Naive thymus-derived CD4-positive, alpha-beta T cell (primary cell): ENCODE results near the gene OR2H2. TPM values are rescaled to one million over a fixed set of nuclear protein-coding genes. Genes with fewer than 3 reads are reported as not detected.
A peak's percentile ranks its signal among the peaks of the same experiment; 100 is the strongest.

Experiments used
- ATAC-seq: fragments of 150-1000 bp; cut with Tn5 transposase; 2 replicates; pipeline ENCODE4 v1.10.0; 2021; ENCODE audit warnings: mild to moderate bottlenecking, moderate library complexity
- CTCF ChIA-PET: fragments of 350-600 bp; sonication (Branson Sonifier 250); formaldehyde crosslinking; loops from one replicate; lab custom pipeline; 2021; ENCODE audit warnings: antibody characterized with exemption; lab: Charles Lee
- POLR2A ChIA-PET: fragments of 350-600 bp; sonication (Branson Sonifier 250); formaldehyde crosslinking; loops from one replicate; lab custom pipeline; 2021; ENCODE audit warnings: antibody characterized with exemption, inconsistent platforms; lab: Charles Lee
- DNase-seq, 9 donors: peaks; one replicate each; pipeline versions ENCODE4 v3.0.0 to v3.0.0-alpha.2; 2020 to 2022; ENCODE audit warnings: mixed read lengths in 1 of 9
- H3K27ac ChIP-seq: one replicate; pipeline ENCODE4 v1.7.0; 2013; ENCODE audit warnings: mild to moderate bottlenecking, low read depth, low read length, moderate library complexity
- H3K27me3 ChIP-seq, 2 donors: one replicate each; pipeline ENCODE4 v1.7.0; 2013; ENCODE audit warnings: low read length in 2 of 2, mild to moderate bottlenecking in 2 of 2, moderate library complexity in 2 of 2; ENCODE audit not compliant: control insufficient read depth in 2 of 2, insufficient read depth in 2 of 2
- H3K36me3 ChIP-seq, 3 experiments: 1 replicate in 2 of 3; 2 replicates in 1 of 3; pipeline ENCODE4 v1.7.0; 2013; ENCODE audit warnings: low read length in 3 of 3, mild to moderate bottlenecking in 3 of 3, moderate library complexity in 1 of 3; ENCODE audit not compliant: insufficient read depth in 3 of 3, control insufficient read depth in 2 of 3
- H3K4me1 ChIP-seq, 2 donors: one replicate each; pipeline ENCODE4 v1.7.0; 2013; ENCODE audit warnings: low read length in 2 of 2, mild to moderate bottlenecking in 2 of 2, moderate library complexity in 1 of 2; ENCODE audit not compliant: control insufficient read depth in 2 of 2, insufficient read depth in 2 of 2
- H3K4me3 ChIP-seq: 2 replicates; pipeline ENCODE4 v1.7.0; 2013; ENCODE audit warnings: mild to moderate bottlenecking, low read length
- H3K9me3 ChIP-seq, 3 experiments: 1 replicate in 2 of 3; 2 replicates in 1 of 3; pipeline ENCODE4 v1.7.0; 2013; ENCODE audit warnings: low read length in 3 of 3; ENCODE audit not compliant: control insufficient read depth in 2 of 3
- H3K27ac Mint-ChIP-seq, 9 donors: one replicate each; pipeline ENCODE4 v1.8.0; 2020 to 2022; ENCODE audit warnings: mixed read lengths in 9 of 9, mild to moderate bottlenecking in 8 of 9, moderate library complexity in 5 of 9, inconsistent platforms in 2 of 9
- H3K27me3 Mint-ChIP-seq, 5 donors: one replicate each; pipeline ENCODE4 v1.8.0; 2021 to 2022; ENCODE audit warnings: mixed read lengths in 5 of 5, mild to moderate bottlenecking in 1 of 5
- H3K36me3 Mint-ChIP-seq, 5 donors: one replicate each; pipeline ENCODE4 v1.8.0; 2020 to 2022; ENCODE audit warnings: mixed read lengths in 5 of 5, mild to moderate bottlenecking in 3 of 5, inconsistent platforms in 1 of 5
- H3K4me1 Mint-ChIP-seq, 7 donors: one replicate each; pipeline ENCODE4 v1.8.0; 2020 to 2022; ENCODE audit warnings: mixed read lengths in 7 of 7, mild to moderate bottlenecking in 3 of 7, inconsistent platforms in 1 of 7
- H3K4me3 Mint-ChIP-seq, 10 donors: one replicate each; pipeline ENCODE4 v1.8.0; 2020 to 2022; ENCODE audit warnings: mild to moderate bottlenecking in 10 of 10, mixed read lengths in 10 of 10, moderate library complexity in 6 of 10, inconsistent platforms in 2 of 10
- H3K9me3 Mint-ChIP-seq, 11 donors: one replicate each; pipeline ENCODE4 v1.8.0; 2020 to 2022; ENCODE audit warnings: mixed read lengths in 11 of 11, mild to moderate bottlenecking in 4 of 11, inconsistent platforms in 1 of 11, moderate library complexity in 1 of 11
- intact Hi-C, 2 donors: fragments of 100-400 bp; cut with micrococcal nuclease; formaldehyde crosslinking; loops; one replicate each; pipeline ENCODE4 v1.15.1; 2023
- polyA plus RNA-seq, 2 donors: library from polyadenylated mRNA; unstranded; fragments of 300-500 nt; fragmentation: Illumina TruSeq; gene quantifications; one replicate each; pipeline ENCODE4 v1.2.3, GENCODE V29; 2021
- total RNA-seq, 6 experiments: library from RNA in 5 of 6; stranded (reverse) in 5 of 6; gene quantifications; 1 replicate in 5 of 6; 2 replicates in 1 of 6; pipeline ENCODE4 v1.2.3 and lab custom pipeline; 2021 to 2026

Gene OR2H2
- total and polyA plus RNA-seq, 7 experiments from 2014 or later = not detected

- no peak for ATAC-seq
- H3K36me3 Mint-ChIP-seq = peaks cover 0 to 14% (median 0%) of the 10 kb centered on the region in 5 donors
- no peak for DNase-seq
- Histone ChIP-seq H3K4me1 (peaks cover 27 to 29% of the 10 kb centered on the region in 2 donors), H3K4me3 (peak overlapping the region; percentile 51), H3K36me3 (peaks cover 0 to 12% (median 0%) of the 10 kb centered on the region in 3 experiments), H3K27ac (no peak overlapping the region), H3K27me3 (no peaks in the 10 kb centered on the region), H3K9me3 (no peaks in the 10 kb centered on the region)
- ChIA-PET POLR2A (interaction anchor here (0.6 to 2.6 kb wide), 6 partner anchors 11 to 1491 kb away, joined by 3 to 28 read pairs (median 4); no protein-coding TSS in a partner anchor), CTCF (interaction anchor here (2.4 to 2.8 kb wide), 3 partner anchors 11 to 22 kb away, joined by 11 to 13 read pairs (median 11); no protein-coding TSS in a partner anchor)
- H3K27ac Mint-ChIP-seq = peak overlapping the region in 8 of 9 donors; percentile 51 to 88 (median 78)
- peak overlapping the region; percentile 77 to 98 (median 91) for H3K4me3 Mint-ChIP-seq
- peaks cover 45 to 64% (median 60%) of the 10 kb centered on the region in 7 donors for H3K4me1 Mint-ChIP-seq
- H3K9me3 Mint-ChIP-seq = peaks cover 0 to 6% (median 0%) of the 10 kb centered on the region in 11 donors
- peaks cover 0 to 63% (median 0%) of the 10 kb centered on the region in 5 donors for H3K27me3 Mint-ChIP-seq
- intact Hi-C loops = loop anchor here in 1 of 2 donors (5.0 kb wide), 1 partner anchor 121 kb away; no protein-coding TSS in a partner anchor
Observed at GRCh38 chr6:29631209-29631810, 46.4 kb downstream of the OR2H2 start.

- H3K27ac ChIP-seq = peak overlapping the region; percentile 77
- Mint-ChIP-seq H3K36me3 (peaks cover 0 to 14% (median 0%) of the 10 kb centered on the region in 5 donors), H3K4me1 (peaks cover 39 to 59% (median 55%) of the 10 kb centered on the region in 7 donors), H3K9me3 (peaks cover 0 to 6% (median 0%) of the 10 kb centered on the region in 11 donors), H3K27ac (peak overlapping the region; percentile 7 to 88 (median 77)), H3K27me3 (peaks cover 0 to 62% (median 0%) of the 10 kb centered on the region in 5 donors), H3K4me3 (peak overlapping the region; percentile 77 to 98 (median 91))
- ChIA-PET CTCF (interaction anchor here (1.5 to 3.6 kb wide), 5 partner anchors 10 to 21 kb away, joined by 9 to 16 read pairs (median 11); no protein-coding TSS in a partner anchor), POLR2A (interaction anchor here (0.6 to 2.6 kb wide), 5 partner anchors 10 to 1491 kb away, joined by 3 to 28 read pairs (median 6); no protein-coding TSS in a partner anchor)
- peaks cover 0 to 12% (median 0%) of the 10 kb centered on the region in 3 experiments for H3K36me3 ChIP-seq
- no peaks in the 10 kb centered on the region for H3K9me3 ChIP-seq
- DNase-seq = peak; percentile 40 to 74 (median 59)
- intact Hi-C loops = loop anchor here in 1 of 2 donors (5.0 kb wide), 1 partner anchor 120 kb away; no protein-coding TSS in a partner anchor
- ATAC-seq = peak; percentile 69
- no peaks in the 10 kb centered on the region for H3K27me3 ChIP-seq
- H3K4me1 ChIP-seq = peaks cover 27 to 29% of the 10 kb centered on the region in 2 donors
- H3K4me3 ChIP-seq = peak overlapping the region; percentile 51
Observed at GRCh38 chr6:29631860-29632731, 47.2 kb downstream of the OR2H2 start.

- H3K9me3 ChIP-seq = no peaks in the 10 kb centered on the region
- H3K4me1 ChIP-seq = peaks cover 27 to 29% of the 10 kb centered on the region in 2 donors
- Mint-ChIP-seq H3K27me3 (peaks cover 0 to 64% (median 0%) of the 10 kb centered on the region in 5 donors), H3K27ac (peak within 1 kb of the TSS; percentile 19 to 97 (median 86)), H3K9me3 (peaks cover 0 to 6% (median 0%) of the 10 kb centered on the region in 11 donors), H3K36me3 (peaks cover 0 to 14% (median 0%) of the 10 kb centered on the region in 5 donors), H3K4me1 (peaks cover 39 to 59% (median 54%) of the 10 kb centered on the region in 7 donors), H3K4me3 (peak within 1 kb of the TSS; percentile 77 to 98 (median 92))
- intact Hi-C loops = loop anchor here (1.0 to 5.0 kb wide), 3 partner anchors 8 to 119 kb away; no protein-coding TSS in a partner anchor
- POLR2A ChIA-PET = interaction anchor here (0.6 to 2.6 kb wide), 7 partner anchors 9 to 1802 kb away, joined by 3 to 28 read pairs (median 5); partner anchors contain the start of gene PSORS1C1
- CTCF ChIA-PET = interaction anchor here (0.7 to 3.6 kb wide), 4 partner anchors 9 to 551 kb away, joined by 3 to 16 read pairs (median 6); no protein-coding TSS in a partner anchor
- H3K36me3 ChIP-seq = peaks cover 0 to 12% (median 0%) of the 10 kb centered on the region in 3 experiments
- peak within 1 kb of the TSS; percentile 77 for H3K27ac ChIP-seq
- peak within 1 kb of the TSS; percentile 51 for H3K4me3 ChIP-seq
- DNase-seq (peak; percentile 54 to 85 (median 62)), ATAC-seq (peak; percentile 89)
- no peaks in the 10 kb centered on the region for H3K27me3 ChIP-seq
Observed at GRCh38 chr6:29632789-29633533, 48.0 kb downstream of the OR2H2 start, which contains the start of gene GABBR1. TSS of gene GABBR1 (minus strand) at chr6:29633183. CDS start at chr6:29632385, 798 bp downstream.

- H3K27me3 Mint-ChIP-seq = peaks cover 0 to 63% (median 0%) of the 10 kb centered on the region in 5 donors
- peaks cover 35 to 59% (median 51%) of the 10 kb centered on the region in 7 donors for H3K4me1 Mint-ChIP-seq
- Histone ChIP-seq H3K27me3 (no peaks in the 10 kb centered on the region), H3K4me1 (peaks cover 27 to 29% of the 10 kb centered on the region in 2 donors), H3K9me3 (no peaks in the 10 kb centered on the region), H3K27ac (peak overlapping the region; percentile 77), H3K4me3 (peak overlapping the region; percentile 49), H3K36me3 (peaks cover 0 to 8% (median 0%) of the 10 kb centered on the region in 3 experiments)
- ATAC-seq (no peak), DNase-seq (peak in 1 of 9 donors; percentile 11)
- intact Hi-C loops = loop anchor here (1.0 to 5.0 kb wide), 3 partner anchors 8 to 119 kb away; no protein-coding TSS in a partner anchor
- peaks cover 0 to 6% (median 0%) of the 10 kb centered on the region in 11 donors for H3K9me3 Mint-ChIP-seq
- ChIA-PET CTCF (interaction anchor here (0.7 to 3.6 kb wide), 4 partner anchors 8 to 552 kb away, joined by 3 to 16 read pairs (median 6); no protein-coding TSS in a partner anchor), POLR2A (interaction anchor here (0.6 to 2.6 kb wide), 8 partner anchors 8 to 1802 kb away, joined by 3 to 28 read pairs (median 4); partner anchors contain the start of gene PSORS1C1)
- peaks cover 0 to 12% (median 0%) of the 10 kb centered on the region in 5 donors for H3K36me3 Mint-ChIP-seq
- H3K4me3 Mint-ChIP-seq = peak overlapping the region; percentile 74 to 98 (median 89)
- H3K27ac Mint-ChIP-seq = peak overlapping the region; percentile 19 to 97 (median 85)
Observed at GRCh38 chr6:29633534-29633905, 48.6 kb downstream of the OR2H2 start.

GRCh38 chr6:29637247-29637646 is 52.3 kb downstream of the OR2H2 start:
- Histone ChIP-seq H3K36me3 (peaks cover 0 to 8% (median 0%) of the 10 kb centered on the region in 3 experiments), H3K4me1 (peaks cover 14 to 23% of the 10 kb centered on the region in 2 donors), H3K9me3 (no peaks in the 10 kb centered on the region), H3K27me3 (no peaks in the 10 kb centered on the region), H3K4me3 (no peak overlapping the region), H3K27ac (no peak overlapping the region)
- peaks cover 0 to 5% (median 0%) of the 10 kb centered on the region in 11 donors for H3K9me3 Mint-ChIP-seq
- peaks cover 0 to 27% (median 0%) of the 10 kb centered on the region in 5 donors for H3K27me3 Mint-ChIP-seq
- no peak for ATAC-seq
- H3K4me1 Mint-ChIP-seq = peaks cover 16 to 44% (median 34%) of the 10 kb centered on the region in 7 donors
- ChIA-PET POLR2A (no interaction called here), CTCF (interaction anchor here (0.6 to 1.5 kb wide), 2 partner anchors 16 to 1301 kb away, joined by 3 to 7 read pairs; no protein-coding TSS in a partner anchor)
- H3K4me3 Mint-ChIP-seq = peak overlapping the region in 1 of 10 donors; percentile 21
- H3K27ac Mint-ChIP-seq = no peak overlapping the region
- DNase-seq = no peak
- H3K36me3 Mint-ChIP-seq = no peaks in the 10 kb centered on the region
- intact Hi-C loops = no loop called here
